Endothelial cell of umbilical vein (primary cell): ENCODE measurements around the gene POU3F3. TPM values are rescaled to one million over a fixed set of nuclear protein-coding genes. Genes with fewer than 3 reads are reported as not detected.

Experiments used
- BruUV-seq: library from RNA; stranded (reverse); fragments of 400-500 nt; replicated peaks from 2 replicates; lab custom pipeline; 2021; lab: Mats Ljungman, UMichigan
- CTCF ChIA-PET: fragments of 300-600, 350-600 bp; sonication (Branson Sonifier 250); formaldehyde crosslinking; loops from one replicate; lab custom pipeline; 2021; ENCODE audit warnings: antibody characterized with exemption, inconsistent platforms; lab: Charles Lee
- POLR2A ChIA-PET: fragments of 300-600, 350-600 bp; sonication (Branson Sonifier 250); formaldehyde crosslinking; loops from one replicate; lab custom pipeline; 2021; ENCODE audit warnings: antibody characterized with exemption, inconsistent platforms; lab: Charles Lee
- DNase-seq: peaks from one replicate; pipeline ENCODE4 v3.0.0-alpha.2; 2011; ENCODE audit warnings: low read depth, low spot score
- FAIRE-seq: peaks from 2 replicates; lab custom pipeline; 2011; peaks lifted over from hg19 to GRCh38; lab: Jason Lieb, UNC
- H2AFZ ChIP-seq: 2 replicates; pipeline ENCODE4 v1.6.0; 2012; ENCODE audit warnings: low read depth, low read length, control low read depth, inconsistent platforms
- H3K27ac ChIP-seq: 2 replicates; pipeline ENCODE4 v1.5.1; 2011; ENCODE audit warnings: low read depth, mild to moderate bottlenecking, control low read depth, low read length, moderate library complexity; ENCODE audit not compliant: insufficient read depth
- H3K27me3 ChIP-seq, 2 experiments: 2 replicates each; pipeline versions ENCODE4 v1.6.0 to v1.6.1; 2011; ENCODE audit warnings: low read length in 2 of 2, mixed read lengths in 1 of 2; ENCODE audit not compliant: control insufficient read depth in 2 of 2, insufficient read depth in 2 of 2
- H3K36me3 ChIP-seq, 2 experiments: 2 replicates in 1 of 2; 3 replicates in 1 of 2; pipeline ENCODE4 v1.5.1; 2011; ENCODE audit warnings: low read length in 2 of 2, mild to moderate bottlenecking in 1 of 2, moderate library complexity in 1 of 2; ENCODE audit not compliant: control insufficient read depth in 2 of 2, insufficient read depth in 2 of 2; ENCODE audit errors: extremely low read depth in 1 of 2
- H3K4me1 ChIP-seq: 3 replicates; pipeline ENCODE4 v1.5.1; 2011; ENCODE audit warnings: mild to moderate bottlenecking, low read length; ENCODE audit not compliant: control insufficient read depth, insufficient read depth; ENCODE audit errors: extremely low read depth
- H3K4me2 ChIP-seq: 2 replicates; pipeline ENCODE4 v1.6.1; 2011; ENCODE audit warnings: low read length, control low read depth, mixed read lengths; ENCODE audit not compliant: insufficient read depth
- H3K4me3 ChIP-seq, 3 experiments: fragments of 200-600 bp in 1 of 3; sonication (generic), shearing (Covaris generic) in 1 of 3; replicated peaks in 1 of 3; 2 replicates each; pipeline ENCODE4 v1.5.1; 2011 to 2016; ENCODE audit warnings: control low read depth in 3 of 3, low read length in 3 of 3, mild to moderate bottlenecking in 2 of 3, inconsistent platforms in 1 of 3, low read depth in 1 of 3, moderate library complexity in 1 of 3; ENCODE audit not compliant: insufficient read depth in 1 of 3
- H3K79me2 ChIP-seq: 2 replicates; pipeline ENCODE4 v1.6.0; 2012; ENCODE audit warnings: low read length, inconsistent platforms; ENCODE audit not compliant: control insufficient read depth, insufficient read depth
- H3K9ac ChIP-seq: replicated peaks from 2 replicates; pipeline ENCODE3; 2011; ENCODE audit warnings: low read length, control low read depth; ENCODE audit not compliant: insufficient read depth; ENCODE audit errors: extremely low read depth
- H3K9me1 ChIP-seq: replicated peaks from 3 replicates; pipeline ENCODE4 v1.6.0; 2011; ENCODE audit warnings: mild to moderate bottlenecking, low read length; ENCODE audit not compliant: control insufficient read depth, insufficient read depth; ENCODE audit errors: extremely low read depth
- H3K9me3 ChIP-seq: replicated peaks from 2 replicates; pipeline ENCODE4 v1.5.1; 2012; ENCODE audit warnings: low read length, inconsistent platforms; ENCODE audit not compliant: control insufficient read depth, insufficient read depth
- H4K20me1 ChIP-seq: replicated peaks from 2 replicates; pipeline ENCODE3; 2011; ENCODE audit warnings: mild to moderate bottlenecking, low read length; ENCODE audit not compliant: control insufficient read depth, insufficient read depth; ENCODE audit errors: extremely low read depth
- EZH2 ChIP-seq: IDR thresholded peaks from 2 replicates; pipeline ENCODE4 v1.6.1; 2012; ENCODE audit warnings: borderline replicate concordance, low read depth, mild to moderate bottlenecking, moderate library complexity, low read length, inconsistent platforms; ENCODE audit not compliant: severe bottlenecking
- FOS ChIP-seq: IDR thresholded peaks from 2 replicates; pipeline ENCODE4 v1.6.1; 2011; ENCODE audit warnings: mild to moderate bottlenecking, low read length, moderate library complexity, borderline replicate concordance; ENCODE audit not compliant: insufficient read depth
- GATA2 ChIP-seq: IDR thresholded peaks from 2 replicates; pipeline ENCODE4 v1.7.0; 2011; ENCODE audit warnings: low read depth, mild to moderate bottlenecking, moderate library complexity, mixed read lengths, low read length; ENCODE audit not compliant: insufficient read length, insufficient read depth
- JUN ChIP-seq: IDR thresholded peaks from 2 replicates; pipeline ENCODE4 v1.6.1; 2011; ENCODE audit warnings: borderline replicate concordance, low read depth; ENCODE audit not compliant: insufficient read length, insufficient read depth
- MAX ChIP-seq: IDR thresholded peaks from 2 replicates; pipeline ENCODE4 v1.6.1; 2011; ENCODE audit not compliant: insufficient read depth, insufficient read length
- MYC ChIP-seq: IDR thresholded peaks from one replicate; pipeline ENCODE4 v1.6.1; 2011; ENCODE audit warnings: mild to moderate bottlenecking, low read depth, low read length
- POLR2A ChIP-seq: IDR thresholded peaks from 2 replicates; pipeline ENCODE4 v1.6.1; 2012; ENCODE audit warnings: low read depth, mild to moderate bottlenecking, control low read depth, low read length
- POLR2AphosphoS5 ChIP-seq: IDR thresholded peaks from 2 replicates; pipeline ENCODE4 v1.6.1; 2012; ENCODE audit warnings: low read depth, mild to moderate bottlenecking, control low read depth, low read length, moderate library complexity; ENCODE audit not compliant: insufficient read depth
- dilution Hi-C: fragments of 300-500 bp; cut with MboI; formaldehyde crosslinking; loops from one replicate; pipeline ENCODE4 v1.15.0; 2019; ENCODE audit warnings: low sequenced_read_pairs; ENCODE audit not compliant: extremely low pct_ligation_motif_present
- intact Hi-C: fragments of 100-400 bp; cut with micrococcal nuclease; formaldehyde crosslinking; loops from one replicate; pipeline ENCODE4 v1.10.0; 2022
- polyA plus RNA-seq, 4 experiments: library from polyadenylated mRNA; depleted of rRNA in 3 of 4; stranded (reverse) in 3 of 4; unstranded in 1 of 4; fragments of >200 nt; gene quantifications; 2 replicates each; pipeline versions ENCODE4 v1.2.1 to v1.2.3, GENCODE V29; 2011 to 2012; ENCODE audit warnings: missing spikeins in 1 of 4
- total RNA-seq: library from RNA; stranded (reverse); gene quantifications from 2 replicates; pipeline ENCODE4 v1.2.3, GENCODE V29; 2021
- TF ChIP-seq, protein P1 (sequence below), 2 donors: IDR thresholded peaks; 1 replicate in 1 of 2; 2 replicates in 1 of 2; pipeline ENCODE4 v1.5.1; 2011; ENCODE audit warnings: low read length in 2 of 2, mild to moderate bottlenecking in 2 of 2, moderate library complexity in 2 of 2, control low read depth in 1 of 2, inconsistent platforms in 1 of 2, low read depth in 1 of 2; ENCODE audit not compliant: insufficient read depth in 1 of 2; ENCODE audit errors: extremely low read depth in 1 of 2

The POU3F3 gene
- total and polyA plus RNA-seq, 2 donors (not counting 3 experiments of a cell fraction or from before 2014, with no cell fraction given), result not detected

- TF ChIP-seq POLR2A (no peak), JUN (no peak), FOS (no peak)
- H3K27me3 ChIP-seq, result peaks cover 65 to 83% of the 10 kb centered on the region in 2 experiments
- no peaks in the 10 kb centered on the region for H3K9me1 ChIP-seq
- no peaks in the 10 kb centered on the region for H3K9me3 ChIP-seq
- H3K9ac ChIP-seq, result no peak overlapping the region
- dilution Hi-C loops (no loop called here), intact Hi-C loops (loop anchor here (5.0 kb wide), 1 partner anchor 179 kb away; the partner anchor contains the start of gene MRPS9)
- CTCF ChIA-PET, result interaction anchor here (5.4 kb wide), 1 partner anchor 9 kb away, joined by 32 read pairs; no protein-coding TSS in a partner anchor
- POLR2A ChIA-PET, result no interaction called here
- no peak overlapping the region for H3K4me3 ChIP-seq
- no peak overlapping the region for H2AFZ ChIP-seq
- no peak overlapping the region for H3K4me2 ChIP-seq
- BruUV-seq, result no TSS peak
- H3K4me1 ChIP-seq, result peaks cover 2% of the 10 kb centered on the region
- no peak overlapping the region for H3K27ac ChIP-seq
- H3K36me3 ChIP-seq, result no peaks in the 10 kb centered on the region
- no peaks in the 10 kb centered on the region for H3K79me2 ChIP-seq
- FAIRE-seq (no peak), DNase-seq (no peak)
- H4K20me1 ChIP-seq, result no peaks in the 10 kb centered on the region
These were observed 4.4 kb downstream of the POU3F3 start for GRCh38 chr2:104858006-104858978.

- dilution Hi-C loops, result no loop called here
- FAIRE-seq (no peak), DNase-seq (no peak)
- no peak overlapping the region for H2AFZ ChIP-seq
- H3K9me1 ChIP-seq, result no peaks in the 10 kb centered on the region
- no peak overlapping the region for H3K27ac ChIP-seq
- ChIA-PET CTCF (interaction anchor here (5.4 kb wide), 1 partner anchor 10 kb away, joined by 32 read pairs; no protein-coding TSS in a partner anchor), POLR2A (no interaction called here)
- H3K4me3 ChIP-seq, result no peak overlapping the region
- no peak for TF ChIP-seq POLR2AphosphoS5
- TF ChIP-seq MYC, result no peak
- TF ChIP-seq GATA2, result no peak
- no peak for TF ChIP-seq JUN
- TF ChIP-seq, protein P1, sequence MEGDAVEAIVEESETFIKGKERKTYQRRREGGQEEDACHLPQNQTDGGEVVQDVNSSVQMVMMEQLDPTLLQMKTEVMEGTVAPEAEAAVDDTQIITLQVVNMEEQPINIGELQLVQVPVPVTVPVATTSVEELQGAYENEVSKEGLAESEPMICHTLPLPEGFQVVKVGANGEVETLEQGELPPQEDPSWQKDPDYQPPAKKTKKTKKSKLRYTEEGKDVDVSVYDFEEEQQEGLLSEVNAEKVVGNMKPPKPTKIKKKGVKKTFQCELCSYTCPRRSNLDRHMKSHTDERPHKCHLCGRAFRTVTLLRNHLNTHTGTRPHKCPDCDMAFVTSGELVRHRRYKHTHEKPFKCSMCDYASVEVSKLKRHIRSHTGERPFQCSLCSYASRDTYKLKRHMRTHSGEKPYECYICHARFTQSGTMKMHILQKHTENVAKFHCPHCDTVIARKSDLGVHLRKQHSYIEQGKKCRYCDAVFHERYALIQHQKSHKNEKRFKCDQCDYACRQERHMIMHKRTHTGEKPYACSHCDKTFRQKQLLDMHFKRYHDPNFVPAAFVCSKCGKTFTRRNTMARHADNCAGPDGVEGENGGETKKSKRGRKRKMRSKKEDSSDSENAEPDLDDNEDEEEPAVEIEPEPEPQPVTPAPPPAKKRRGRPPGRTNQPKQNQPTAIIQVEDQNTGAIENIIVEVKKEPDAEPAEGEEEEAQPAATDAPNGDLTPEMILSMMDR (IDR thresholded peaks at IDR 0.05; ENCODE audit: extremely low read depth in 1 of 2, insufficient read depth in 1 of 2, low read depth in 1 of 2, low read length in 2 of 2), result no peak
- no peak for TF ChIP-seq EZH2
- no peak for TF ChIP-seq MAX
- TF ChIP-seq POLR2A, result no peak
- no peak for TF ChIP-seq FOS
- intact Hi-C loops, result loop anchor here (5.0 kb wide), 1 partner anchor 178 kb away; the partner anchor contains the start of gene MRPS9
- BruUV-seq, result no TSS peak
- no peaks in the 10 kb centered on the region for H3K79me2 ChIP-seq
- peaks cover 2% of the 10 kb centered on the region for H3K4me1 ChIP-seq
- peaks cover 67 to 85% of the 10 kb centered on the region in 2 experiments for H3K27me3 ChIP-seq
- H3K9me3 ChIP-seq, result no peaks in the 10 kb centered on the region
- H3K9ac ChIP-seq, result no peak overlapping the region
- no peak overlapping the region for H3K4me2 ChIP-seq
- H3K36me3 ChIP-seq, result no peaks in the 10 kb centered on the region
- no peaks in the 10 kb centered on the region for H4K20me1 ChIP-seq
These were observed 5.4 kb downstream of the POU3F3 start for GRCh38 chr2:104859291-104859765.
